GM12873 (cell line): Measurements from ENCODE around the gene ANKS1B.

Source experiments
- CTCF ChIP-seq: IDR thresholded peaks from 2 replicates; pipeline ENCODE4 v1.5.1; 2012; ENCODE audit warnings: low read depth, mild to moderate bottlenecking, moderate library complexity, low read length, control low read depth; ENCODE audit not compliant: insufficient read depth; ENCODE audit errors: missing control alignments

ANKS1B gene

GRCh38 chr12:98780261-98780660 lies 1204.5 kb downstream of the ANKS1B start:
- no peak for TF ChIP-seq CTCF

DNA sequence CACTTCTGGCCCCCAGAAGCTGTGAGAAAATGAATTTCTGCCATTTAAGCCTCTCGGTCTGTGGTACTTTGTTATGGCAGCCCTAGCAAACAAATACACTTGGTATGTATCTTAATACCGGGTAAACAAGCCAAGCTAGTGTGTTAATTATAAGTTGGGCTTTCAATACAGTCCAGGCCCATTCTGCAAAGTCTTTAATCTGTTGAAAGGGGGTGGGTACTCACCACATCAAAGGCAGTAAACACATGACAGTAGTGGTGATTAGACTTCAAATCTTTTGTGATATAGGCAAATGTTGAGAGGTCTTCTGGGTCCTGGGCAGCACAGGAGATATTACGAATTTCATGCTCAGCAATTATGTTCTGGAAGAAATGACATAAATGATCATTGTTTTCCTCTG lies 1211.9 kb downstream of the ANKS1B start:
- TF ChIP-seq CTCF = no peak

DNA sequence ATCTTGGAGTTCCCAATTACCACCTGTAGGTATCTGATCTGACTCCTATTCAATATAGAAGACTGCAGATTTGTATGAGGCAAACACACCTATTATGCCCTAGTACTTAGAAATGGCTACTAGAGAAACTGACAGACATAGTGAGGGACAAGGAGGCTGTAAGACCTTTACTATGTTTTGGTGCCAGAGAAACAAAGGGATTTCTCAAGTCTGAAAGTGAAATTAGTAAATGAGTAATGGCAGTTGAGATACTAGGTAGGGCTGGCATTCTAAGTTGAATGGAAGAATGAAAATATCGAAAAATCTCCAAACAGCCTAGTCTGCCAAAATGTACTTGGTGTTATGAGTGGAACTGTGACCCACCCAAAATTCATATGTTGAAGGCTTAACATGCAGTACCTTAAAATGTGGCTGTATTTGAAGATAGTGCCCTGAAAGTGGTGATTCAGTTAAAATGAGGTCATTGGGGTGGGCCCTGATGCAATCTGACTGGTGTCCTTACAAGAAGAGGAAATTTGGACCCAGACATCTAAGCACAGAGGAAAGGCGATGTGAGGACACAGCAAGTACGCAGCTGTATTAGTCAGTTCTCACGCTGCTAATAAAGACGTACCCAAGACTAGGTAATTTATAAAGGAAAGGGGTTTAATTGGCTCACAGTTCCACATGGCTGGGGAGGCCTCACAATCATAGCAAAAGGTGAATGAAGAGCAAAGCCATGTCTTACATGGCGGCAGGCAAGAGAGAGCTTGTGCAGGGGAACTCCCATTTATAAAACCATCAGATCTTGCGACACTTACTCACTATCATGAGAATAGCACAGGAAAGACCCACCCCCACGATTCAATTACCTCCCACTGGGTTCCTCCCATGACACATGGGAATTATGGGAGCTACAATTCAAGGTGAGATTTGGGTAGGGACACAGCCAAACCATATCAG lies 1212.7 kb downstream of the ANKS1B start:
- TF ChIP-seq CTCF = no peak

DNA sequence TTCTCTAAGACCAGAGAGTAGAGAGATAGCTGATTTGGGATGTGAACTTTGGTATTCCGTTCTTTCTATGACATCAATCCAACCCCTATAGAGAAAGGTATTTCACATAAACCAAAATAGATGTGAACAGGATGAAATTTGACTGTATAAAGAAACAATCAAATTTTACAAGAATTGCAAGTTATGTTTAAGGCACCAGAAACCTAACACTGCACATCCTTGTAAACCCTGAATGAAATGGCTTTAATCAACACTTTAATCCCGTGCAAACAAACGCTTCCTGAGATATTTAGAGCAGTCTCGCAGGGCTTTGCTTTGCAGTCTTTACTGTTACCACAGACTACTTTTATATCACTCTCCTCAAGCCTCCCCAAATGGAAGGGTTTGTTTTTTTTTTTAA lies 1214.5 kb downstream of the ANKS1B start:
- no peak for TF ChIP-seq CTCF

- no peak for TF ChIP-seq CTCF
Observed at GRCh38 chr12:98769068-98769467, 1215.7 kb downstream of the ANKS1B start.

DNA sequence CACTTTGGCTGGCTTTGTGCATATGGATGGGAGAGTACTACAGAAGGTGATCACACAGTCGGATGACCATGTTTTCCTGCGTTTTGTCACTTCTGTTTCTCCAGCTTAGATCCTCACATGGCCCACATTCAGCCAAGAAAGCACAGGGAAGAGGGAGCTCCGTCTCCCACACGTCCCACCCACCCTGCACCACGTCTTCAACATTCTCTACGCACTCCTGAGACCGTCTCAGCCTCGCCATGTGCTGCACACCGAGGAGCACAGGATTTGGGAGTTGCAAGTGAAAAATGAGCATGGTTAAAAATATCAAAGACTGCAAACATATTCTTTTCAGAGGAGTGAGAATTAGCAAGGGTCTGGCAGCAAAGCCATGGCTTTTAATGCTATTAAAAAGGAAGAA lies 1217.5 kb downstream of the ANKS1B start:
- TF ChIP-seq CTCF = no peak

DNA sequence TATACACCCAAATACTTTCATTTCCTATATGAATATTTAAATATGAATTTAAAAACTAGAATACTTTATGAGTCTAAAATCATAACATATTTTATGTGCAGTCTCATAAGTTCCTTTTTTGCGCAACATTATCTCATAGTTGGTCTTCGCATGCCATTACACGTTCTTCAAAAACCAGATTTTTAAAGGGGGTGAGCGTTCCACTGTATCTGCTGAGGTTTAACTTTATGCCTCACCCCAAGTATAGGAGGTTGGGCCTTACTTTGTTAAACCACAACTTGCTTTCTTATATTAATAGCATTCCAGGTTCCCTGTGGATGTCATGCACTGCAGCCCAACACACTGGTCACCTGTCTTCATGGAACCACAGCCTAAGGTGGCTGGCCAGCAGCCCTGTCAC lies 1221.1 kb downstream of the ANKS1B start:
- no peak for TF ChIP-seq CTCF
